Stimulated activated naive CD8-positive, alpha-beta T cell treated with anti-CD3 and anti-CD28 coated beads, Interleukin-15, Interleukin-2, amounts not matched to agents 100 U/mL and 50 U/mL, for 24 hours (primary cell): Measurements from ENCODE around the gene TANC2.

ENCODE experiments used
- ATAC-seq: fragments of 150-1000 bp; cut with Tn5 transposase; one replicate; pipeline ENCODE4 v1.10.0; 2021
- DNase-seq: peaks from one replicate; pipeline ENCODE4 v3.0.0; 2021

The TANC2 gene

DNA sequence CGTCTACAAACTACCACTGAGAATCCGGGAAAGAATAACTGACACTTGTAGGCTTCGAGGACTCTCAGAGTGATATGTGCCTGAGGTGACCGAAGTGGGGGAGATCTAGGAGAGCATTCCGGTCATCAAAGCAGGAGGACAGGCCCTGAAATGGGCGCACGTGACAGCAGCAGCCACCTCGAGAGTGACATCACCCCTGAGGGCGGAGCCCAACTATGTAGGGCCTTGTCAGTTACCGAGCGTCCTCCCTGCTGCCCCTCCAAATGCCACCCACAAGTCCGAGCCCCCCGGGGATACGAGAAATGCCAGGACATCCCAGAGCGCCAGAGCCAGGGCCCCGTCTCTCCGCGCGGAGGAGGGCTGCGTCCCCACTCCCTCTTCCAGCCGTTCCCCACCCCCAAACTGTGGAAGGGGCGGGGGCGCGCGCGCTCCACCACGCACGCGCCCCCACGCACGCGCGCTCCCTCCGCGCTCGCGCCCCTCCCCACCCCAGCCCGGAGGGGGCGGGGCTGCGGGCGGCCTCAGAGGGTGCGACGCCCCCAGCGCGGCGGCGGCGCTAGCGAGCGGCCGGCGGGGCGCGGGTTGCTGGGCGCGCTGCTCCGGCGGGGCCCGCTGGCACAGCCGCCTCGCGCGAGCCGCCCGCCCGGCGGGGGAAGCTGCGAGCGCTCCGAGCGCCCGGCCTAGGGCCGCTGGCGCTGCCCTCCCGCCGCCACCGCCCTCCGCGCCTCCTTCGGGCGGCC is at the start of gene TANC2:
Gene TANC2 (plus strand): TSS at position 550 of the 740 bp plus-strand sequence. CDS start 43,325 bp downstream, outside the sequence.
- peak; percentile 73 for DNase-seq
- peak; percentile 70 for ATAC-seq

DNA sequence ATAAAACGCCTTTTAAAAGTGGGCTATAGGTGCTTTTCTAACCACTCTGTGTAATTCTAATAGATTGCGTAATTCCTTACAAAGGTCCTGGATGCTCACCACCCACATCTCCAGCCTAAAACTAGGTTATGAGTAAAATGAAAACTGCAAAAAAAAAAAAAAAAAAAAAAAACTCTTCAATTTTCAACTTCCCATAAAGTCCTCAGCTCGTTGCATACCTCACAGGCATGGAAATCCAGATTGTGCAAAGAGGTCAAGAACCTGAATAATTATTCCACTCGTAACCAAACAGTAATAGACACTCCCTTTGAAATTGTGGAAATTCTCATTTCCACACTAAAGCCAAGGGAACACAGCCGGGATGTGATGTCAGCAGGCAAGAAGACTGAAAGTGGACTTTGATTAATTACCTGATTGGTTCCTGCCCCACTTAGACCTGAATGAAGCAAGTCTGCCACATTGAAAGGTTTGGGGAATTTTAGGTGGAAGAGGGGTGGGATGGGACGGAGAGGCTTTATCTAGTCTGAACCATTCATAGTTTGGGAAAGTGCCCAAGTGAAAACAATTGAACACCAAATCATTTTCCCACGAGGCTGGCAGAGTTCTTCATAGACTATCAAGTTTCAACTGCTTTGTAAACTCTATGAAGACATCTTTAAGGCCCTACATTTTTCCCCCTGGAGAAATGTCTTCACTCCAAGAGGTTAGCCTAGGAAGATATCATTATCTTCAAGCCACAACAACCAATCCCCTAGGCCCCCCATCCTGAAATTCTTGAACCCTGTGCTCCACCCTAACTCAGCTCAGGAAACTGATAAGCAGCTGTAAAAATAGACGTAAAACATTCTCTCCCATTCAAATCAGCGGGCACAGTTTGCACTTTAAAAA is 49.1 kb upstream of the TANC2 start:
- no peak for ATAC-seq

DNA sequence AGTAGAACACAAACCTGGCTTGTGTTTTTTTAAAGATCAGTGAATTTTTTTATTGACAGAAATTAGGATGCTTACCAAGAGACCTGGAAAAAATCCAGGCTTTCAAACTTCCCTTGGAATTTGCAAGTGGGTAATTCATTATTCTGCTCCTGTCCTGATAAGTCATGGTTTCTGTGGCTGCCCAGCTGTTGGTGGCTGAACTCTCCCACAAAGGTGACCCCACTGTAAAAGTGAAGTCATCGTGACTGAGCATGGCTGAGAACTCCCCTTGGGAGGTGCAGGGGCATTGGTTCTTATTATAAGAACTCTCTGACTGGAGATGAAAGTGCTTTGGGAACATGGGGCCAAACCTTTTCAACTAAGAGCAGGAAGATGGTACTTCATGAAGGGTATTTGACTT is 46.6 kb upstream of the TANC2 start:
- ATAC-seq (no peak), DNase-seq (no peak)

More for the DNA sequence above, 49.1 kb upstream of the TANC2 start:
- no peak for DNase-seq

DNA sequence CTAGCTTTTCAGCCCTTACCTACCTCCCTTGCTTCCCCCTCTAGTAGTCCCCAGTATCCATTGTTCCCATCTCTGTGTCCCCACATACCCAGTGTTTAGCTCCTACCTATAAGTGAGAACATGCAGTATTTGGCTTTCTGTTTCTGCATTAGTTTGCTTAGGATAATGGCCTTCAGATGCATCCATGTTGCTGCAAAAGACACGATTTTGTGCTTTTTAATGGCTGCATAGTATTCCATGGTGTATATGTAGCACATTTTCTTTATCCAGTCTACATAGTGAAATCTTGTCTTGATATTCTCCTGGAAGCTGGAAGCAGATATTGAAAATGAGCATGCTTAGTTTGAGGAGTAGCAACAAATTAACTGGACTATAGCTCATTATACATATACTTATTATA is 45.7 kb upstream of the TANC2 start:
- ATAC-seq (no peak), DNase-seq (no peak)

DNA sequence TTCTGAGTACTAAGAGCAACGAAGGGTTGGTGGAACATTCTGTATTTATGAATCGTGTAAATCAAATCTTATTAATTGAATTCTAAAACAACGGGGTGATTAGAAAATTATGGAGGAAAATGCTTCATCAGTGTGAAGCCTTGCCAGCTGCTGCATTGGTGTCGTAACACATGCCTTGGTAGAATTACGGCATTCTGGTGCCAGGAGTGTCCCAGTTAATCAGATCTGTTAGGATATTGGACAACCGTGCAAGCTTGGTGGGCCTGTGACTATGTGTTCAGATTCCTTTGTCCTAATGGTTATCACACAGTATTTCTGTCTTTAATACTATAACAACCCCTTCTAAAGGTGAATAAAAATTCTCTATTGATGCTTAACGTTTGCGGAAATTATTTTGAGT is 44.2 kb upstream of the TANC2 start:
- no peak for ATAC-seq
- no peak for DNase-seq

DNA sequence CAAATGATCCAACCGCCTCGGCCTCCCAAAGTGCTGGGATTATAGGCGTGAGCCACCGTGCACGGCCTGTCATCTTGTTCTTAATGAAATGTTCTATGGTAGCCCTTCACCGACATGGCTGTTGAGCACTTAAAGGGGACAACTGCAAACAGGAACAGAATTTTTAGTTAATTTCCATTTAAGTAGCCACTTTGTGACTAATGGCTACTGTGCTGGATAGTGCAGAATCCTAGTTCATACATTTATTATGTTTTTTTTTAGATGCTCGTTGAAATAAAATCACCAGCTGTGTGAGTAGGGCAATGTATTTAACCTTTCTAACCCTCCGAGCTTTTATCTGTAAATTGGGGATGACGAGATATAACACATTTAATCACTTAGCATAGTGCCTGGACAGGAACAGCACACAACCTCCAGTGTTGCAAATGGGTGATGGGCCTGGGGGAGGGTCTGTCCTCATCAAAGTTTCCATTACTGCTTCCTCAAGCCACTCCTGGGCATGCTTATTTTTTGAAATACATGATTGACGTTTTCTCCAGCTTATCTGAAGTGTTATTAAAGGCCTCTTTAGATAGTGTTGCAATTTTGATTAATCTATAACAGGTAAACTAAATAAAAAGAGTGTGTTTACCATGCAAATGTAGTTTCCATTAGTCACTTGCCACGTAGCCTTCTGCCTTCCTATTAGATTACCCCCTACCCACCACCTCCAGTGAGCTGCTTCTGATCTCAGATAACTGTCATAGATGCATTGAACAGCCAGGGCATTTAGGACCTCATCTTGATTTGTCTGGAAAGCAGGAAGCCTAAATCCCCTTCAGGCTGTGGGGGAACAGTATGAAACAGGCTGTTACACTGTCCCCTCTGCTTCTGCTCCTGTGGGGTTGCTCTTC is 42.5 kb upstream of the TANC2 start:
- DNase-seq (no peak), ATAC-seq (no peak)

DNA sequence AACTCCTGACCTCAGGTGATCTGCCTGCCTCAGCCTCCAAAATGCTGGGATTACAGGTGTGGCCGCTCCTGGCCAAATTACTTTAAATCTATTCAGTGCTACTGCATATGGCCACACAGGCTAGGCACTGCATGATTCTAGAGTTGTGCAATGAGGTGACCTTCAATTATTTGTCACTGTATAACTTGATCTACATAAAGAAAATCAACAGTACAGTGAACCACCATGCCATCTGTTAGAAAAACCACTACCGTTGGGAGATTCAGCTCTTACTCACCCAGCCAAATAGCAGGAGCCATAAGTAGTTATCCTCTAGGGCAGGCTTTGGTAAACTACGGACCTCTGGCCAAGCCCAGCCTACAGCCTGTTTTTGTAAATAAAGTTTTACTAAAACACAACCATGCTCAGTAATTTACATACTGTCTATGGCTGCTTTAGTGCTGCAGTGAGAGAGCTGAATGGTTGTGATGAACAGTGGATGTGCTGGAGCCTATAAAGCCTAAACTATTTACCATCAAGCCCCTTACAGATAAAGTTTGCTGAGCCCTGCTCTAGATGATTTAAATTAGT is 40.7 kb upstream of the TANC2 start:
- DNase-seq = no peak
- no peak for ATAC-seq

DNA sequence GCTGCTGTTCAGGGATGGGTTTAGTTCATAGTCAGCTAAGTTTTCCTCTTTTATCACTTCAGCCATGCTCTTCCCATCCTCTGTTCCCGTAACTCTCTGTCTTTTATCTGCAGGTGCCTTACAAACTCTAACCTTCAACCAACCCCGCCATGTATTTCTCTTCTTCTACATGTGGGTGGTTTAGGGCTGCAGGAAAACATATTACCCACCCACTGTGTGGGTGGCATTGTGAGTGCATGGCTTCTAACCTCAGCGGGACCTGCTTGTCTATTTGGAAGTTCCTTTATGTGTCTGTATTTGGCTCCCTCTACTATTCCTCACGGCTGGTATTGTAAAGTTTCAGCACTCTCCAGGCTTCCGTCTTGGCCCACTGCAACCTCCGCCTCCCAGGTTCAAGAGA is 39.0 kb upstream of the TANC2 start:
- DNase-seq (no peak), ATAC-seq (no peak)

DNA sequence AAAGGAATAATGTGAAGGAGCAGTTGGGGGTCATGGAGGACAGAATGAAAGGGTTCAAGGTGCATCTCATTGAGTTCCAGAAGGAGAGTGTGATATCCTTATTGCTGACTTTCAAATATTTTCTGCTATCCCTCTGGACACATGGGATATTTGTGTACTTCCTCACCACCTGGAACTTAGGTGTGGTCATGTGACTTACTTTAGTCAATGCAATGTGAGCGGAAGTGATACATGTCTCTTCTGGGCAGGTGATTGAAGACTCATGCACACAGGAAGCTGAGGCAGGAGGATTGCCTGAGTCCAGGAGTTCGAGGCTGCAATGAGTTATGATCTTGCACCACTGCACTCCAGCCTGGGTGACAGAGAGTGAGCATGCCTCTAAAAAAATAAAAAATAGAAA is 36.7 kb upstream of the TANC2 start:
- ATAC-seq (no peak), DNase-seq (no peak)

DNA sequence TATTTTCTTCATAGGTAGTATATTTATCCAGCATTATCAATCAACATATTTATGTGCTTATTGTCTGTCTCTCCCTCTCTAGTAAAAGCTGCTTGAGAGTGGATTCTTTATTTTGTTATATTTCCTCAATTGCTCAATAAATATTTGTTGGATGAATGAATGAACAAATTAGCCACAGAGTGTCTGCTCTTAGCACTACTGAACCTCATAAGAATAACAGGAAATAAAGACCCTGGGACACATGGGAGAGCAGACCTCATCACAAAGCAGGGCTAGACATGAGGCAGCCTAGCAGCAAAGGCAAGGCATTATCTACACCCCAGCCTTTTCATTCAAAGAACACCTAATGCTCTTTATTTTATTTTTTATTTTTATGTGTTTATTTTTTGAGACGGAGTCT is 34.9 kb upstream of the TANC2 start:
- ATAC-seq (no peak), DNase-seq (no peak)

DNA sequence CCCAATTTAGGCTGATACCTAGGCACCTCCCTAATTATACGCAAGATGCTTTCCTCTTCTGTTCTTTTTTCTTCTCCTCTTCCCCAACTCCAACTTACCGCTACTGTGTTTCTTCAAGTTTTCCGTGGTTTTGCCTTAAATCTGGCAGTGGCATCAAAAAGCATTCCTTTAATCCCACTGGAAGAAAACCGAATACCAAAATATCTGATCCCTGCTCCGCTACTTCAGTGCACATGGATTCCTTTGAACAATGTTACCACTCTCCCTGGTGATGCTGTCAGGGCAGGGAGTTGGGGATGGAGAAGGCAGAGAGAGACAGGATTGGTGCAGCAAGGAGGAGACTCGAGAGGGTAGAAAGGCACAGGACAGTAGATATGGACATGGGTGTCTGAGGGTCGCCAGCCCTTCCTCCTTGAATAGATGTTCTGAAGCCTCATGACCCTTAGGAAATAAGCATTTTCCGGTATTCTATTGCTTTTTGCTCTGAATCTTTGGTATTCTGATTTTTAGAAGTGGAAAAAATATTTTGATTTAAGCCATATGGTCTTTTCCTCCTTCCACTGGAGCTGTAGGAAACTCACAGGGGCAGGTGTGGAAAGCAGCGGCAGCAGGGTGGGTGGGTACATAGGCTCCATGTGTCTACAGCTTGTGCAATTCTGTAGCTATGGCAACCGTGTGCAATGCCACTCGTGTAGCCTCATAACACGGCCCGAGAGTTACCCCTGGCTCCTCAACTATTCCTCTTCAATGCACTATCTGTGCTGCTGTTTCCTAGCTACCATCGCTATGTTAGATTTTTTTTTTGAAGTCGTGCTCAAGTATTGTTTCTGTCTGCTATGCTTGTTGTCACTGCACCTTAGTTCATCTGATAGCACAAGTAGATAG is 32.3 kb upstream of the TANC2 start:
- ATAC-seq = no peak
- no peak for DNase-seq

DNA sequence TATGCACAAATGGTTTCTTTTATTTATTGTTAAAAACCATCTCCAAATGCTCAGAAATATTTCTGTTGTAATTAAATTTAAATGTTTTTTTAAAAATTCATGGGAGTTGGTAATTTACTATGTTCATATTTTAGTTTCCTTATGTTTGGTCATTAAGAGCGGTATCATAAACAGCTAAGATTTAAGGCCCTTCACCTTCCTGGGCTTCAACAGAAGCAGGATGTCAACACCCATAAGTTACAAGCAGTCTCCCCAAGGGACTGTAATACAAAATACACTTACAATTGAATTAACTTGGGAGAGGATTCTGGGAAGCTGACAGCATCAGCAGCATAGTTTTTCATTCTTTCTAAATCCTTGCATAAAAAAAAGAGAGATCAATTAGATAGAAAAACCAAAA is 30.9 kb upstream of the TANC2 start:
- DNase-seq (no peak), ATAC-seq (no peak)

DNA sequence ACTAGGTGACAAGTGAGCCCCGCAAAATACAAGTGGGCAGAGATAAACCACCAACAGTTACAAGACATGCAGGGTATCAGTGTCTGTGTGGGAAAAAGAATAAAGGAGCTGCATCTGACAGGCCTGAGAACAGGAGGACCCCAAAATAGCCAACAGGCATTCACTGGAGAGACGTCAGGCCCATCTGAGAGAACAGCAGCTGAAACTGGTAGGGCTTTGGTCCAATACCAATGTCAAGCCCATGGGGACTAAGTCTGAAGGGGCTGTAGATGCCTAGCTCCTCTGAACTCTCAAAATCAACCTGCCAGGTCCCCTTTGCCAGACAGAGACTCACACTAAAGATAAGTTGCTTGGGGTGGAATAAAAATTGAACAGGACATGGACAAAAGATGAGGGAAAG is 30.5 kb upstream of the TANC2 start:
- ATAC-seq (no peak), DNase-seq (no peak)

DNA sequence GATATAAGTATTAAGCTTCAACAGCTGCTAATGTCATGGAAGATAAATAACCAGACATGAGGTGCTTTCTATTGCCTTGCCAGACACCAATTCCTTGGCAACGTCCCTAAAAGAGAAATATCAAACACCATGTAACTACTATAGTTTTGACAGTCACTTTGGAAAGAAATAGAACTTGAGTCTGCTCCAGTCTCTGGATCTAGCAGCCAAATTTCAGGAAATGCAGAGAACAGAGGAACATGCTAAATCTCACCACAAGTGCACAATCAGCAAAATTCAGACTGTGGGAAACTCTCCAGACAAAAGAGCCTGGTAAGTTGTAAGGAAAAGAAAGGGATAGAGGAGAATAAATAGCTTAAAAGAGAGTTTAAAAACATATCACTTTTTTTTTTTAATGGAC is 28.4 kb upstream of the TANC2 start:
- no peak for ATAC-seq
- no peak for DNase-seq

DNA sequence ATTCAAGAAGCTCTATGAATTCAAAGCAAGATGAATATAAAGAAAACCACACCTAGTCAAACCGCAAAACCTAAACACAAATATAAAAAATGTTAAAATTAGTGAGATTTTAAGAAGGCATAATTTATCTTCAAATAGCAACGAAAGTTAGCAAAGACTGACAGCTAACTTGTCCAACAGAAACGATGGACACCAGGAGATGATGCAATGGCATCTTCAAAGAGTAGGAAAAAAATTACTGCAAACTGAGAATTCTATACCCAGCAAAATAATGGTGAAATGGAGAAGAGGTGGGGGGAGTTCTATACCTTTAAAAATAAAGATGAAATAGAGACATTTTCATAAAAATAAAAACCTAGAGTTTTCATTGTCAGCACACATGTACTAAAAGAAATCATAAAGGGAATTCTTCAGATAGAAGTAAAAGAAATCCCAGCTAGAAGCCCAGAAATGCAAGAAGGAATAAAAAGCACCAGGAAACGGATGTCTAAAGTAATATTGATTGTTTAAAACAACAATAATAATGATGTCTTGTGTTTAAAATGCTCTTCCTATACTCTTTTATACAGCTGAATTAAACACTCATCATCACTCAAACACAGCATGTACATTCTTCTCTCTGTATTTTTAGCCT is 24.6 kb upstream of the TANC2 start:
- DNase-seq = no peak
- ATAC-seq = no peak

DNA sequence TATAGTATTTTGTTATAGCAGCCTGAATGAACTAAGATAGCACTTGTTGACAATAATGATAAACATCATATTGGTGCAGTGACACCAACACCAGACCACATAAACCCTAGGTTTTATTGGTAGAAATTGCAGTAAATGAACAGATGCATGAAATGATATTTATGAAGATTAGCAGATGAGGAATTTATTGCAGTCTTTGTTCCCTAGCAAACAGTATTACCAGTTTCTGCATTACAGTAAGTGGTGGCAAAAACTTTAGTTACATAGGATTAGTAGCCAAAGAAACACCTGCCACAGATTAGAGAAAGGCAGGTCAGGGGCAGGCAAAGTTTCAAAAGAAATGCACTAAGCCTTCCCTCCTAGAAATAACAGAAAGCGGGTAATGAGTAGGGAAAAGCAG is 17.7 kb upstream of the TANC2 start:
- DNase-seq (no peak), ATAC-seq (no peak)

DNA sequence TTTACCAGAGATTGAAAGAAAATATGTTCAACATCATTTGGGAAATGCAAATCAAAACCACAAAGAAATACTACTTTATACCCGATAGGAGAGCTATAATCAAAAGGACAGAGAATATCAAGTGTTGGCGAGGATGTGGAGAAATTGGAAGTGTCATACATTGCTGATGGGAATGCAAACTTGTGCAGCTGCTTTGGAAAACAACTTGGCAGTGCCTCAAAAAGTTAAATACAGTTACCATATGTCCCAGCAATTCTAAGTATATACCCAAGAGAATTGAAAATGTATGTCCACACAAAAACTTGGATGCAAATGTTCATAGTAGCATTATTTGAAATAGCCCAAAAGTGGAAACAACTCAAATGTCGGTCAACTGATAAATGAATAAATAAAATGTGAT is 17.0 kb upstream of the TANC2 start:
- DNase-seq = no peak
- ATAC-seq = no peak

DNA sequence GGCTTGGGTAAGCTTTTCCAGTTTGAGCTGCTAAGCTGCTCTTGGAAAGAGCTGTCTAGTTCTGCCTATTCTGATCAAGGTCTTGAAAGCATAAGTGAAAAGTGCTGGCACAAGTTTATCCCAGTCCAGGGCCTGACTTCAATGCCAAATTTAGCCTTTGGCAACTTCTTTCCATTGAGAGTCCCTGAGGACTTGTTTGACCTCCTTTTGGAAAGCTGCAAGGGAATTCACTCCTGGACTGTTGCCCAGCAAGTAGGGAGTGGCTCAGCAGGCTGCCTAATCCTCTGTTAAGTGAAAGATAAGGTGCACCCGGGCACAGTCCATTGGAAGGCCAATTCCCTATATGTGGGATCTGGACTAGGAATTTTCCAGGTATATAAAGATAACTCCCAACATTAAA is 16.0 kb upstream of the TANC2 start:
- ATAC-seq (no peak), DNase-seq (no peak)

DNA sequence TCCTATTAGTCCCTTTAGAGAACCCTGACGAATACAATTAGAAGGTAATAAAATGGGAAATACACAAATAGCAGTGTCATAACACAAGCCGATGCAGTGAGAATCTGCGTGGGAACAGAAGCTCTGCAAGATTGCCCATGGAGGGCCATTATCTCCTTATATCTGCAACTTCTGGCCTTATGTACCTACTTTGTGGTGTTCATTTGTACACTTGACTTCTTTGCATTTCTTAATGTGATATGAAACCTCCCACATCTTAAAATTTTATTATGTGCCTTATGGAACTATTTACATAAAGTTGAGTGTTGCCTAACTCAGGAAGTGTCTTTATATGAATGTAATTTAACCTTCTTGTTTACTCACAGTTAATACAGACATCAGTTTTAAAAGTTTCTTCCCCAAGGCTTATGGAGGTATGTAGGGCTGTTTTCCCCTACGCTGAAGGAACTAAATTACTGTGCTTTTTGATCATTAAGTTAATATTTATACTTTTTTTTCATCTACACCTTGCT is 10.1 kb upstream of the TANC2 start:
- no peak for DNase-seq
- no peak for ATAC-seq

DNA sequence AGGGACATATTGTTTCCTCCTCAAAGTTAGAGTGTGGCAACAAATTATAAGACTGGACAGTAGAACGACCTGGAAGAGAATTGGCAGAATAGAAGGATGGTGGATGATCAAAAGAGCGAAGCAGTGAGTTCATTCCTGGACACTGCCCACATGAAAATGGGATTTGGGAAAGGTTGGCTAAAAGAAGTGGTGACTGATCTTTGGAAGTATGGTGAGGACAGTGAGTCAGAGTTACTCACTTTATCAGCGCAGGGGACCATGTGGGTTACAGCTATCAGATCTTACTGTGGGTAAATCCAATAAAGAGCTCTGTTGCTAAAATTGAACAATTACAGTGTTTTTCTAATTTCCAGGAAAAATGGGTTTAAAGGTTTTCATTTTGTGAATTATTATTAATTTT is 2.7 kb upstream of the TANC2 start:
- ATAC-seq (no peak), DNase-seq (no peak)

DNA sequence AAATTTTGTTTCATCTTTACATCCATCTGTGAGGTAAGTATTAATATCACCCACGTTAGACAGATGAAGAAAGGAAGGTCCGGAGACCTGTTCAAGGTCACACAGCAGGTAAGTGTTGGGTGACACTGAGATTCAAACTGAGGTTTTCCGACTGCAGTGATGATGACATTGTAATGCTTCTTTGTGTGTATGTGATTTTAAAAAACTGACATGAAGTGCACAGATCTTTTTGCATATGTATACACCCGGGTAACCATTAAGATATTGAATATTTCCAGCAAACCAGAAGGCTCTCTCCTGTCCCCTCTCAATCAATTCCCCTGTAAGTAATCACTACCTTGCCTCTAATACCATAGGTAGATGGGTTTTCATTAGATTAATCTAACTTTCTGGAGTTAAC is 1.5 kb upstream of the TANC2 start:
- ATAC-seq (no peak), DNase-seq (no peak)
